Measurements from ENCODE around the gene CNGA3.
"Not testable (repeated sequence)": the region's sequence is repeated elsewhere in the genome, so short reads cannot be mapped to it uniquely, and the experiment has no call there.

DNA sequence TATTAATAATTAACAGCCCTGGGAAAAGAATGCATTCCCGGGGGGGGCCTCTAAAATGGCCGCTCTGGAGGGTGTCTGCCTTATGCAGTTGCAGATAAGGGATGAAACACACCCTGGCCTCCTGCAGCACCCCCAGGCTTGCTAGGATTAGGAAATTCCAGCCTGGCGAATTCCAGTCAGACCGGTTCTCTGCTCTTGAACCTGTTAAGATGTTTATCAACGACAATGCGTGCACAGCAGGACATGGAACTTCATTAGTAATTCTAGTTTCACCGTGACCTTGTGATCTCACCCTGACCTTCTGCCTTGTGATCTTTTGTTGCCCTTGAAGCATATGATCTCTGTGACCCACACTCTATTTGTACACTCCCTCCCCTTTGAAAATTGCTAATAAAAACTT is 68.0 kb downstream of the CNGA3 start:
- TF ChIP-seq POLR2A (IDR thresholded peaks at IDR 0.05); CTCF (IDR thresholded peaks at IDR 0.05); POLR2AphosphoS5 (IDR thresholded peaks at IDR 0.05); EP300 (IDR thresholded peaks at IDR 0.05; ENCODE audit: low read depth): not testable (repeated sequence)
